Activated B cell treated with CpG ODN at 0.5 μM for 24 hours (primary cell): ENCODE measurements around the gene SYNE1. TPM values are rescaled to one million over a fixed set of nuclear protein-coding genes. Genes with fewer than 3 reads are reported as not detected.

Source experiments
- ATAC-seq: fragments of 200-7000 bp; cut with Tn5 transposase; one replicate; pipeline ENCODE4 v1.10.0; 2021; ENCODE audit warnings: low read depth, mild to moderate bottlenecking, moderate library complexity
- CTCF ChIA-PET: fragments of 350-600 bp; sonication (Branson Sonifier 250); formaldehyde crosslinking; loops from one replicate; lab custom pipeline; 2021; ENCODE audit warnings: antibody characterized with exemption; lab: Charles Lee
- POLR2A ChIA-PET: fragments of 350-600 bp; sonication (Branson Sonifier 250); formaldehyde crosslinking; loops from one replicate; lab custom pipeline; 2021; ENCODE audit warnings: antibody characterized with exemption; lab: Charles Lee
- DNase-seq: peaks from one replicate; pipeline ENCODE4 v3.0.0; 2022
- H3K27ac Mint-ChIP-seq: one replicate; pipeline ENCODE4 v1.8.0; 2020; ENCODE audit warnings: mixed read lengths
- H3K27me3 Mint-ChIP-seq: one replicate; pipeline ENCODE4 v1.8.0; 2021; ENCODE audit warnings: mixed read lengths
- H3K36me3 Mint-ChIP-seq: one replicate; pipeline ENCODE4 v1.8.0; 2021; ENCODE audit warnings: low read depth, mixed read lengths
- H3K4me1 Mint-ChIP-seq: one replicate; pipeline ENCODE4 v1.8.0; 2021; ENCODE audit warnings: mixed read lengths
- H3K4me3 Mint-ChIP-seq: one replicate; pipeline ENCODE4 v1.8.0; 2020; ENCODE audit warnings: mild to moderate bottlenecking, mixed read lengths
- H3K9me3 Mint-ChIP-seq: one replicate; pipeline ENCODE4 v1.8.0; 2020; ENCODE audit warnings: mixed read lengths
- CTCF ChIP-seq: fragments of 200-600 bp; IDR thresholded peaks from one replicate; pipeline ENCODE4 v1.8.0; 2022; ENCODE audit warnings: antibody characterized with exemption, mild to moderate bottlenecking
- intact Hi-C: fragments of 100-400 bp; cut with micrococcal nuclease; formaldehyde crosslinking; loops from one replicate; pipeline ENCODE4 v1.15.1; 2024
- total RNA-seq: library from RNA; stranded (reverse); gene quantifications from 2 replicates; pipeline ENCODE4 v1.2.3, GENCODE V29; 2022

The SYNE1 gene
- total RNA-seq, 1 donor from 2014 or later = 74.9 TPM

DNA sequence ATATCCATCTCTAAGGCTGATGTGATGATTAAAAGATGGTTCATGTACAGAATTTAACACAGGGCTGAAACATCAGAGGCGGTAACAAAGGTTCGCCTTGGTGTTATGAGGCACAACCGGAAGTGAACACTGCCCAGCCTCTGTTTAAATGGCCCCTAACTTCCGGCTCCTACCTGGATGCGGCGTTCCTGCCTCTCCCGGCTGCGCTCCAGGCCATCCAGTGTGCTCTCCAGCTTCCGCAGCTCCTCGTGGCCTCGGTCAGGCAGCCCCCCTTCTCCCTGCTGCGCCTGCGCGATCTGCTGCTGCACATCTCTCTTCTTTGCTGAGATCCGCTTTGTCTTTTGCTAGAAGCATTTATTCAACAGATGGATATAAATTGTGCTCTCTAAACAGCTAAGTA is 195.3 kb downstream of the SYNE1 start:
- Mint-ChIP-seq H3K27me3 (no peaks in the 10 kb centered on the region), H3K36me3 (no peaks in the 10 kb centered on the region), H3K27ac (no peak overlapping the region), H3K4me1 (no peaks in the 10 kb centered on the region), H3K4me3 (no peak overlapping the region), H3K9me3 (no peaks in the 10 kb centered on the region)
- DNase-seq (no peak), ATAC-seq (no peak)
- no peak for TF ChIP-seq CTCF
- intact Hi-C loops = no loop called here
- CTCF ChIA-PET = no interaction called here
- POLR2A ChIA-PET = no interaction called here

- Mint-ChIP-seq H3K27me3 (no peaks in the 10 kb centered on the region), H3K9me3 (no peaks in the 10 kb centered on the region), H3K4me1 (no peaks in the 10 kb centered on the region), H3K4me3 (no peak overlapping the region), H3K36me3 (no peaks in the 10 kb centered on the region), H3K27ac (no peak overlapping the region)
- POLR2A ChIA-PET = no interaction called here
- CTCF ChIA-PET = no interaction called here
- DNase-seq (no peak), ATAC-seq (no peak)
- intact Hi-C loops = no loop called here
- TF ChIP-seq CTCF = no peak
Measured at GRCh38 chr6:152435816-152436215, 201.3 kb downstream of the SYNE1 start.

- Mint-ChIP-seq H3K4me1 (no peaks in the 10 kb centered on the region), H3K27me3 (no peaks in the 10 kb centered on the region), H3K36me3 (no peaks in the 10 kb centered on the region), H3K4me3 (no peak overlapping the region), H3K9me3 (no peaks in the 10 kb centered on the region), H3K27ac (no peak overlapping the region)
- ATAC-seq (no peak), DNase-seq (no peak)
- POLR2A ChIA-PET = no interaction called here
- intact Hi-C loops = no loop called here
- CTCF ChIA-PET = no interaction called here
- TF ChIP-seq CTCF = no peak
Measured at GRCh38 chr6:152432758-152433157, 204.4 kb downstream of the SYNE1 start.

- no peaks in the 10 kb centered on the region for H3K4me1 Mint-ChIP-seq
- CTCF ChIA-PET = no interaction called here
- POLR2A ChIA-PET = no interaction called here
- H3K4me3 Mint-ChIP-seq = no peak overlapping the region
- no peak for TF ChIP-seq CTCF
- no peaks in the 10 kb centered on the region for H3K9me3 Mint-ChIP-seq
- H3K27me3 Mint-ChIP-seq = no peaks in the 10 kb centered on the region
- no peaks in the 10 kb centered on the region for H3K36me3 Mint-ChIP-seq
- no peak for ATAC-seq
- H3K27ac Mint-ChIP-seq = no peak overlapping the region
- DNase-seq = no peak
- intact Hi-C loops = no loop called here
Measured at GRCh38 chr6:152428126-152428525, 209.0 kb downstream of the SYNE1 start.

- no peak for TF ChIP-seq CTCF
- ATAC-seq (no peak), DNase-seq (no peak)
- H3K4me3 Mint-ChIP-seq = no peak overlapping the region
- ChIA-PET POLR2A (no interaction called here), CTCF (no interaction called here)
- no peaks in the 10 kb centered on the region for H3K27me3 Mint-ChIP-seq
- no peaks in the 10 kb centered on the region for H3K36me3 Mint-ChIP-seq
- intact Hi-C loops = no loop called here
- no peaks in the 10 kb centered on the region for H3K4me1 Mint-ChIP-seq
- no peaks in the 10 kb centered on the region for H3K9me3 Mint-ChIP-seq
- no peak overlapping the region for H3K27ac Mint-ChIP-seq
Measured at GRCh38 chr6:152426276-152426675, 210.9 kb downstream of the SYNE1 start.
